Trophoblast cell (in vitro differentiated cells and primary cell): ENCODE measurements around the gene USP32.

Experiments
- DNase-seq, 2 donors: peaks; one replicate each; pipeline ENCODE4 v3.0.0-alpha.2; 2016
- H2AFZ ChIP-seq: 2 replicates; pipeline ENCODE4 v1.6.1; 2013; ENCODE audit warnings: low read length, moderate library complexity, mild to moderate bottlenecking; ENCODE audit not compliant: insufficient read depth, poor library complexity
- H2AK5ac ChIP-seq: 2 replicates; pipeline ENCODE4 v1.6.1; 2013; ENCODE audit warnings: mild to moderate bottlenecking, low read length
- H2BK120ac ChIP-seq: 2 replicates; pipeline ENCODE4 v1.6.1; 2013; ENCODE audit warnings: low read length, mild to moderate bottlenecking, moderate library complexity; ENCODE audit not compliant: insufficient read depth, poor library complexity
- H2BK12ac ChIP-seq: 2 replicates; pipeline ENCODE4 v1.6.1; 2013; ENCODE audit warnings: mild to moderate bottlenecking, low read length, moderate library complexity
- H2BK5ac ChIP-seq: 2 replicates; pipeline ENCODE4 v1.6.1; 2013; ENCODE audit warnings: low read length, low read depth, moderate library complexity, mild to moderate bottlenecking; ENCODE audit not compliant: poor library complexity
- H3K14ac ChIP-seq: 2 replicates; pipeline ENCODE4 v1.6.1; 2013; ENCODE audit warnings: mild to moderate bottlenecking, low read length
- H3K18ac ChIP-seq: 2 replicates; pipeline ENCODE4 v1.6.1; 2013; ENCODE audit warnings: mild to moderate bottlenecking, low read length
- H3K23ac ChIP-seq: 2 replicates; pipeline ENCODE4 v1.6.1; 2013; ENCODE audit warnings: low read length
- H3K27ac ChIP-seq: 2 replicates; pipeline ENCODE4 v1.5.1; 2013; ENCODE audit warnings: low read depth, mild to moderate bottlenecking, inconsistent platforms, low read length, moderate library complexity
- H3K27me3 ChIP-seq: 2 replicates; pipeline ENCODE4 v1.6.1; 2013; ENCODE audit warnings: inconsistent platforms, mild to moderate bottlenecking, low read length, moderate library complexity; ENCODE audit not compliant: insufficient read depth
- H3K36me3 ChIP-seq, 2 experiments: 1 replicate in 1 of 2; 2 replicates in 1 of 2; pipeline ENCODE4 v1.6.1; 2013; ENCODE audit warnings: low read length in 2 of 2, mild to moderate bottlenecking in 2 of 2, moderate library complexity in 1 of 2; ENCODE audit not compliant: insufficient read depth in 2 of 2, control insufficient read depth in 1 of 2
- H3K4ac ChIP-seq: 2 replicates; pipeline ENCODE4 v1.6.1; 2013; ENCODE audit warnings: low read depth, mild to moderate bottlenecking, low read length, moderate library complexity
- H3K4me1 ChIP-seq, 2 experiments: 1 replicate in 1 of 2; 2 replicates in 1 of 2; pipeline ENCODE4 v1.6.1; 2013; ENCODE audit warnings: low read length in 2 of 2, mild to moderate bottlenecking in 2 of 2, moderate library complexity in 1 of 2; ENCODE audit not compliant: insufficient read depth in 2 of 2, control insufficient read depth in 1 of 2
- H3K4me2 ChIP-seq: 2 replicates; pipeline ENCODE4 v1.6.1; 2013; ENCODE audit warnings: inconsistent platforms, mild to moderate bottlenecking, low read length, moderate library complexity
- H3K4me3 ChIP-seq: 2 replicates; pipeline ENCODE4 v1.5.1; 2013; ENCODE audit warnings: mild to moderate bottlenecking, low read depth, low read length, inconsistent platforms
- H3K79me1 ChIP-seq: one replicate; pipeline ENCODE4 v1.6.1; 2013; ENCODE audit warnings: low read length
- H3K79me2 ChIP-seq: 2 replicates; pipeline ENCODE4 v1.6.1; 2013; ENCODE audit warnings: low read length, mild to moderate bottlenecking; ENCODE audit not compliant: control insufficient read depth, insufficient read depth, poor library complexity
- H3K9ac ChIP-seq: 2 replicates; pipeline ENCODE4 v1.6.1; 2013; ENCODE audit warnings: mild to moderate bottlenecking, low read length
- H3K9me3 ChIP-seq: 2 replicates; pipeline ENCODE4 v1.6.1; 2013; ENCODE audit warnings: low read depth, mild to moderate bottlenecking, control low read depth, inconsistent platforms, low read length; ENCODE audit not compliant: insufficient read depth
- H4K12ac ChIP-seq: 2 replicates; pipeline ENCODE4 v1.6.1; 2013; ENCODE audit warnings: low read depth, mild to moderate bottlenecking, low read length, moderate library complexity
- H4K8ac ChIP-seq: 2 replicates; pipeline ENCODE4 v1.6.1; 2013; ENCODE audit warnings: low read depth, mild to moderate bottlenecking, low read length, moderate library complexity
- H4K91ac ChIP-seq: one replicate; pipeline ENCODE4 v1.6.1; 2013; ENCODE audit warnings: low read depth, mild to moderate bottlenecking, low read length, moderate library complexity
- WGBS: extraction: QIAGEN DNeasy Blood & Tissue Kit; methylation state at CpG from one replicate; pipeline ENCODE4 v1.1.7; 2013; ENCODE audit warnings: missing lambda C conversion rate; ENCODE audit not compliant: insufficient read length, insufficient coverage; ENCODE audit errors: extremely low coverage; 5-methylcytosine and 5-hydroxymethylcytosine counted together

The USP32 gene

DNA sequence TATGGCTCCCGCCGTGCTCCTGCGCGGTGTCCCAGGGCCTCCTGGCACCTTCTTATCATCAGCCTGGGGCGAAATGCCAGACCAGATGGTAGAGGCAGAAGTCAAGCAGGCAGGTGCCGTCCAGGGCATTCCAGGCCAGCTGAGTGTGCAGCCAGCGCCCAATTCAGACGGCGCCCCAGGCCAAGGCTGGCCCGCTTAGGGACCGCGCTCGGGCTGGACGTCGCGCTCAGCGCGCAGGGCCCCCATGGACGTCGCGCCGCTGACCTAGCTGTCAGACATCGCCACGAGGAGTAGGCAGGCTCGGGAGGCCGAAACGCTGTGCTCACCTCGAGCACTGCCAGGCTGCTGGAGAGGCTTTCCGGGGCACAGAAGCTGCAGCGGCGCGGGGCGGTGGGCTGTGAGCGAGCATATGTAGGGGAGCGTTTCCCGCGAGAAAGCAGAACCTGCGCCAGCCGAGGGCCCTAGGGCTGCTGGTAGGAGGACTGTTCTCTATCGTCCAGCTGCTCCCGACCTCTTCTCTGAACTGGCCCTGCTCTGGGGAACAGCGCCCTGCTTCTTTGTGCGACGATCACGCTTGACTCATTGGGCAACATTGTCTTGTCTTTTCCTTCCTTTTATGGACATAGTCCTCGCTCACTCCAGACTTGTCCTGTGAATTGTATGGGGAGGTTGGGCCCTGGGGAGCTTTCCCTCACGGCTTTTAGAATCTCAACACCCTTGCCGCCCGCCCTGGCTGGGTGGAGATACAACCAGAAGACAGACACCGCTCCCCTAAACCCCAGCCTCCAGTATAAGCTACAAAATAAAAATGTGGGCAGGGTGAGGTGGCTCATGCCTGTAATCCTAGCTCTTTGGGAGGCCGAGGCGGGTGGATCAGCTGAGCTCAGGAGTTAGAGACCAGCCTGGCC, 250.6 kb downstream of the USP32 start:
- Histone ChIP-seq H2BK120ac (no peak overlapping the region), H3K23ac (no peak overlapping the region), H2BK12ac (no peak overlapping the region), H3K79me2 (no peaks in the 10 kb centered on the region), H2AFZ (no peak overlapping the region), H3K4me1 (peaks cover 19 to 20% of the 10 kb centered on the region in 2 experiments), H3K27me3 (peaks cover 32% of the 10 kb centered on the region), H3K79me1 (peaks cover 2% of the 10 kb centered on the region), H2AK5ac (no peak overlapping the region), H3K9me3 (peaks cover 9% of the 10 kb centered on the region), H4K8ac (no peak overlapping the region), H3K27ac (no peak overlapping the region), H3K4me3 (peak overlapping the region; percentile 2), H3K9ac (no peak overlapping the region), H3K36me3 (no peaks in the 10 kb centered on the region), H2BK5ac (no peak overlapping the region), H3K14ac (no peak overlapping the region), H4K12ac (no peak overlapping the region), H3K4me2 (peak overlapping the region; percentile 80), H4K91ac (peak overlapping the region; percentile 12), H3K18ac (no peak overlapping the region), H3K4ac (no peak overlapping the region)
- no CpG with 5 or more reads among the region's 52 CpGs for WGBS
- DNase-seq = peak; percentile 85 to 88

DNA sequence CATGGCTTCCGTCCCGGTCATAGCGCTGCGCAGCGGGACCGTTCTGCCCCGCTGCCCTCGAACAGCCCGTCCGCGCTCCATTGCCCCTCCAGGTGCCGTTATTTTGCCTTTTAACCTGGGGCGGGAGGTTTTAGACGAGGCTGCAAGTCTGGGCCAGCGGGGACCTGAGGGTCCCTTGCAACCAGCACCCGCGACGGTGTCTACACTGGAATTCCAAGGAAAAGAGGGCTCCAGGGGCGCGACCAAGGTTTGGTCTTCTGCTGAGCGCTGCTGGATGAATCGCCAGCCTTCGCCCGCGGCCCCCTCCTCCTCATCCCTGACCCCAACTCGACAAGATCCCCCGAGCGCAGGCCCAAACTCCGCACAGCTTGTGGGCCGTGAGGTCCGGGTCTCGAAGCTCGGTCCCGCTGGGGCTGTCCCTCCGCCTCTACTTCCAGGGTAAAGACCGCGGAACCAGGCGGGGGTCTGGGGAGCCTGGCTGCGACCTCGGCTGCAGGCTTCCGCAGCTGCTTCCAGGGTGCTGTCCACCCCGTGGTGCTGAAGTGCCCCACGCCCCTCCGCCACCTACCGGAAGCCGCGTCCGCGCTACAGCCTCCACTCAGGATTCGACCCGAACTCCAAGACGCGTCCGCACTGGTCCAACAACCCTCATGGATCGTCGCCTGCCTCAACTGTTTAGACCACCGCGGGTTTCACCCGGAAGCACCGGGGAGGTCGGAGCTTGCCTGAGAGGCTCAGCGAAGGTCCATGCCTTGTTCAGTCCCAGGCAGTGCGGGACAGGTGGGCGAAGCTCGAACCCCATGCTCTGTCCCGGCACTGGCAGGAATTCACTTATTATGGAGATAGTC, 252.3 kb downstream of the USP32 start:
- Histone ChIP-seq H3K27ac (no peak overlapping the region), H2BK120ac (no peak overlapping the region), H3K18ac (no peak overlapping the region), H3K23ac (no peak overlapping the region), H3K79me1 (peaks cover 4% of the 10 kb centered on the region), H3K36me3 (no peaks in the 10 kb centered on the region), H3K14ac (no peak overlapping the region), H4K12ac (no peak overlapping the region), H3K79me2 (peaks cover 1% of the 10 kb centered on the region), H3K4ac (no peak overlapping the region), H3K9ac (no peak overlapping the region), H3K4me3 (no peak overlapping the region), H2AK5ac (no peak overlapping the region), H3K27me3 (peaks cover 32% of the 10 kb centered on the region), H3K4me1 (peaks cover 18 to 27% of the 10 kb centered on the region in 2 experiments), H2BK5ac (no peak overlapping the region), H3K9me3 (peaks cover 9% of the 10 kb centered on the region), H2BK12ac (no peak overlapping the region), H2AFZ (no peak overlapping the region), H4K8ac (no peak overlapping the region), H3K4me2 (peak overlapping the region; percentile 66), H4K91ac (no peak overlapping the region)
- DNase-seq = peak; percentile 46 to 79
- no CpG with 5 or more reads among the region's 66 CpGs for WGBS

DNA sequence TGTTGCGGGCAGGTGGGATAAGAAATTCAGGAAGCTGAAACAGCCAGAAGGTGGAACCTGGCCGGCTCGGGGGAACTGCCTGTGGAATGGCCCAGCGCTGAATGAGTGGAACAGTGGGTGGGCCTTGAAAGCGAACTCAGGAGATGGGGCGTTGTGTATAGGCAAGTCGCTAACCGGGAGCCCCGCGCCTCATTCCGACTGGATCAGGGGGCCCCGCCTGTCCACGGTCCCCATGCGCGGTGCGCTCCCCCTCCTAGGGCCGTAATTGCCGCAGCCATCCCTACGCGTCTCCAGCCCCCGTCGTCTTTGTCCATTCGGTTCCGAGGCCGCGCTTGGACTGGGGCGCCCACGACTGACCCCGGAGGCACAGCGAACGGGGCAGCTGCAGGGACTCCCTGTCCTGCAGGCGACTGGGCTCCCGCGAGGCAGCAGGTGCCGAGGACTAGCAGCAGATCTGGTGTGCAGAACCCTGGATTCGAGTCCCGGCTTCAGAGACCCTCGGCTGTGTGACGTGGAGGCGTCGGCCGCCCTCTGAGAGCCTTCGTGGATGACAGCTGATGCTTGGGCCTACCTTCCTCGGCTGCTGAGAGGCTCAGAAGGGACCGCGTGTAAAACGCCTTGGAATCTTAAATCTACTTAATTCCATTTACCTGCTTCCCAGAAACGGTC, 253.0 kb downstream of the USP32 start:
- H3K9me3 ChIP-seq = peaks cover 9% of the 10 kb centered on the region
- H3K9ac ChIP-seq = no peak overlapping the region
- no peak overlapping the region for H3K27ac ChIP-seq
- peaks cover 21 to 27% of the 10 kb centered on the region in 2 experiments for H3K4me1 ChIP-seq
- peaks cover 1% of the 10 kb centered on the region for H3K79me2 ChIP-seq
- H3K4me3 ChIP-seq = no peak overlapping the region
- no peak overlapping the region for H2AK5ac ChIP-seq
- H3K14ac ChIP-seq = no peak overlapping the region
- WGBS = no CpG with 5 or more reads among the region's 48 CpGs
- no peak overlapping the region for H2BK120ac ChIP-seq
- peak overlapping the region; percentile 66 for H3K4me2 ChIP-seq
- no peak overlapping the region for H4K8ac ChIP-seq
- no peak for DNase-seq
- H4K12ac ChIP-seq = no peak overlapping the region
- H2BK12ac ChIP-seq = no peak overlapping the region
- H3K23ac ChIP-seq = no peak overlapping the region
- H3K36me3 ChIP-seq = no peaks in the 10 kb centered on the region
- H3K4ac ChIP-seq = no peak overlapping the region
- H2AFZ ChIP-seq = no peak overlapping the region
- H3K18ac ChIP-seq = no peak overlapping the region
- H4K91ac ChIP-seq = no peak overlapping the region
- H3K79me1 ChIP-seq = peaks cover 4% of the 10 kb centered on the region
- no peak overlapping the region for H2BK5ac ChIP-seq
- peaks cover 32% of the 10 kb centered on the region for H3K27me3 ChIP-seq

DNA sequence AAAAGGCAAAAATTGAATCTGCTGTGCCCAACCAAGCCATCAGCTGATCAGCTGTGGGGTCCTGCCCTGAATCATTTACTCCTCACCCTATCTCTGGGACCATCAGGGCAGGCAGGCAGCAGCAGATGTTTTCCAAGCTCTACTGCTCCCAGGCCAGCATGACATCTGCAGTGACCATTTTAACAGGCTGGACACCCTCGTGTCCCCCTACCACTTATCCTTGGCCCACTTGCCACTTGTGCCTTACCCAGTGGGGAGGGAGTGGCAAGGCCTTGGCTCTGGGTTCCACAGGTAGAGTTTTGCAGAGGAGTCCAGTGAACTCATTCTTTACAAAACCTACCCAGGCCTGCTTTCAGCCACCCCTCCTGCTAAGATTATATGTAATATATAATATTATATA, 254.2 kb downstream of the USP32 start:
- H2AK5ac ChIP-seq = no peak overlapping the region
- no peak overlapping the region for H3K4ac ChIP-seq
- H2BK12ac ChIP-seq = no peak overlapping the region
- peaks cover 21 to 27% of the 10 kb centered on the region in 2 experiments for H3K4me1 ChIP-seq
- no peak overlapping the region for H2BK5ac ChIP-seq
- no peak overlapping the region for H3K9ac ChIP-seq
- no peak for DNase-seq
- H4K8ac ChIP-seq = no peak overlapping the region
- H4K12ac ChIP-seq = no peak overlapping the region
- H3K18ac ChIP-seq = no peak overlapping the region
- no peak overlapping the region for H2AFZ ChIP-seq
- H3K36me3 ChIP-seq = no peaks in the 10 kb centered on the region
- H3K79me2 ChIP-seq = peaks cover 1% of the 10 kb centered on the region
- H3K4me3 ChIP-seq = no peak overlapping the region
- H3K23ac ChIP-seq = no peak overlapping the region
- no CpG with 5 or more reads among the region's 1 CpG for WGBS
- H3K14ac ChIP-seq = no peak overlapping the region
- H2BK120ac ChIP-seq = no peak overlapping the region
- peaks cover 4% of the 10 kb centered on the region for H3K79me1 ChIP-seq
- H3K27ac ChIP-seq = no peak overlapping the region
- H3K27me3 ChIP-seq = peaks cover 32% of the 10 kb centered on the region
- H4K91ac ChIP-seq = no peak overlapping the region
- H3K9me3 ChIP-seq = peaks cover 9% of the 10 kb centered on the region
- H3K4me2 ChIP-seq = no peak overlapping the region
